A673 (cell line): Measurements from ENCODE around the gene TAF15. TPM values are rescaled to one million over a fixed set of nuclear protein-coding genes. Genes with fewer than 3 reads are reported as not detected.

Source experiments
- Bru-seq: library from RNA; stranded (reverse); fragments of 400-500 nt; gene quantifications from one replicate; lab custom pipeline; 2021; lab: Mats Ljungman, UMichigan
- BruChase-seq, 2 experiments: library from RNA; stranded (reverse); fragments of 400-500 nt; gene quantifications; one replicate each; lab custom pipeline; 2021; lab: Mats Ljungman, UMichigan
- BruUV-seq: library from RNA; stranded (reverse); fragments of 400-500 nt; replicated peaks from 2 replicates; lab custom pipeline; 2021; lab: Mats Ljungman, UMichigan
- CTCF ChIA-PET: fragments of 300-600 bp; sonication (Branson Sonifier 250); formaldehyde crosslinking; loops from one replicate; lab custom pipeline; 2022; ENCODE audit warnings: antibody characterized with exemption; lab: Charles Lee
- POLR2A ChIA-PET: fragments of 300-600 bp; sonication (Branson Sonifier 250); formaldehyde crosslinking; loops from one replicate; lab custom pipeline; 2022; ENCODE audit warnings: antibody characterized with exemption; ENCODE audit not compliant: low non-redundant PET; lab: Charles Lee
- DNase-seq: peaks from one replicate; pipeline ENCODE4 v3.0.0-alpha.2; 2015; ENCODE audit warnings: low spot score
- H3K27ac ChIP-seq: fragments of 200-600 bp; sonication (generic); 2 replicates; pipeline ENCODE4 v1.5.1; 2016; ENCODE audit warnings: mixed run types, low read depth, mild to moderate bottlenecking, mixed read lengths, antibody characterized with exemption, low read length; ENCODE audit not compliant: poor library complexity, severe bottlenecking
- H3K27me3 ChIP-seq: fragments of 200-600 bp; sonication (generic); replicated peaks from 2 replicates; pipeline ENCODE4 v1.6.1; 2017; ENCODE audit warnings: mixed run types, low read depth, mild to moderate bottlenecking, mixed read lengths, antibody characterized with exemption, low read length; ENCODE audit not compliant: insufficient read depth, poor library complexity
- H3K36me3 ChIP-seq: fragments of 200-600 bp; sonication (generic); 2 replicates; pipeline ENCODE4 v1.6.1; 2016; ENCODE audit warnings: mixed run types, mild to moderate bottlenecking, mixed read lengths, antibody characterized with exemption, low read length; ENCODE audit not compliant: insufficient read depth, poor library complexity, severe bottlenecking
- H3K4me1 ChIP-seq: fragments of 200-600 bp; sonication (generic); 2 replicates; pipeline ENCODE4 v1.6.1; 2017; ENCODE audit warnings: mixed run types, mild to moderate bottlenecking, mixed read lengths, antibody characterized with exemption, low read length; ENCODE audit not compliant: insufficient read depth, poor library complexity, severe bottlenecking
- H3K4me3 ChIP-seq: fragments of 200-600 bp; sonication (generic); 2 replicates; pipeline ENCODE4 v1.5.1; 2016; ENCODE audit warnings: low read depth, mixed run types, mild to moderate bottlenecking, mixed read lengths, low read length; ENCODE audit not compliant: poor library complexity, severe bottlenecking
- H3K9me3 ChIP-seq: fragments of 200-600 bp; sonication (generic); 2 replicates; pipeline ENCODE4 v1.6.1; 2016; ENCODE audit warnings: mixed run types, low read depth, mild to moderate bottlenecking, mixed read lengths, antibody characterized with exemption, low read length; ENCODE audit not compliant: poor library complexity, severe bottlenecking
- CTCF ChIP-seq: fragments of 300-800, 200-600 bp; sonication (generic); conservative IDR thresholded peaks from 2 replicates; pipeline ENCODE4 v1.5.1; 2017; ENCODE audit warnings: low read depth, mild to moderate bottlenecking, antibody characterized with exemption, low read length, moderate library complexity, mixed read lengths
- EZH2 ChIP-seq: fragments of 200-600 bp; sonication (generic); IDR thresholded peaks from 2 replicates; pipeline ENCODE4 v1.6.1; 2017; ENCODE audit warnings: borderline replicate concordance, low read depth, mild to moderate bottlenecking, mixed read lengths, antibody characterized with exemption, low read length; ENCODE audit not compliant: poor library complexity, severe bottlenecking
- intact Hi-C: fragments of 100-400 bp; cut with micrococcal nuclease; formaldehyde crosslinking; loops from one replicate; pipeline ENCODE4 v1.10.0; 2022; ENCODE audit not compliant: unreplicated experiment
- long read RNA-seq: library from polyadenylated mRNA; stranded (forward); transcript quantifications from one replicate; pipeline ENCODE4 v2.0.0, GENCODE V29; 2022
- total RNA-seq: library from RNA; stranded (reverse); gene quantifications from 2 replicates; pipeline ENCODE4 v1.2.3, GENCODE V29; 2021

TAF15 gene
- total RNA-seq (108 TPM in 2 replicates), Bru-seq, nascent RNA (percentile 91 among the genes with signal in this experiment), BruChase-seq, experiment 1, labeled RNA remaining after a 2-hour chase (percentile 93 among the genes with signal in this experiment), BruChase-seq, experiment 2, labeled RNA remaining after a 6-hour chase (percentile 94 among the genes with signal in this experiment)
- long read RNA-seq, partial matches to known transcripts, result 0 of 6 reads
- long read RNA-seq, other reads (novel, unspliced or antisense), result 3 of 6 reads

- no TSS peak for BruUV-seq
- no peaks in the 10 kb centered on the region for H3K9me3 ChIP-seq
- ChIA-PET CTCF (interaction anchor here (2.0 kb wide), 1 partner anchor 45 kb away, joined by 13 read pairs; no protein-coding TSS in a partner anchor), POLR2A (interaction anchor here (0.6 to 1.2 kb wide), 3 partner anchors 13 to 202 kb away, joined by 5 to 7 read pairs (median 5); no protein-coding TSS in a partner anchor)
- peak within 1 kb of the TSS; percentile 97 for H3K27ac ChIP-seq
- peaks cover 17% of the 10 kb centered on the region for H3K4me1 ChIP-seq
- intact Hi-C loops, result loop anchor here (5.0 kb wide), 1 partner anchor 47 kb away; the partner anchor contains the start of gene C17orf50
- peak; percentile 96 for DNase-seq
- no peaks in the 10 kb centered on the region for H3K27me3 ChIP-seq
- peak within 1 kb of the TSS; percentile 84 for H3K4me3 ChIP-seq
- TF ChIP-seq EZH2 (no peak), CTCF (peak; percentile 63)
- no peaks in the 10 kb centered on the region for H3K36me3 ChIP-seq
Measured at GRCh38 chr17:35808962-35809854, at the start of gene TAF15. TAF15 (plus strand) TSS chr17:35809484; CDS start chr17:35809570, 86 bp downstream.

- Histone ChIP-seq H3K27ac (no peak within 1 kb of the TSS), H3K36me3 (no peaks in the 10 kb centered on the region), H3K9me3 (no peaks in the 10 kb centered on the region), H3K4me3 (no peak within 1 kb of the TSS), H3K4me1 (no peaks in the 10 kb centered on the region), H3K27me3 (no peaks in the 10 kb centered on the region)
- ChIA-PET CTCF (no interaction called here), POLR2A (no interaction called here)
- no peak for TF ChIP-seq CTCF
- no peak for TF ChIP-seq EZH2
- no TSS peak for BruUV-seq
- intact Hi-C loops, result loop anchor here (5.0 kb wide), 1 partner anchor 47 kb away; the partner anchor contains the start of gene TAF15
- no peak for DNase-seq
Measured at GRCh38 chr17:35760587-35760986, 48.7 kb upstream of the TAF15 start, which contains the start of gene C17orf50. C17orf50 (plus strand) TSS chr17:35760887; CDS start chr17:35760942, 55 bp downstream.

GRCh38 chr17:35761601-35762000 lies 47.7 kb upstream of the TAF15 start:
- POLR2A ChIA-PET, result no interaction called here
- TF ChIP-seq EZH2 (no peak), CTCF (no peak)
- no TSS peak for BruUV-seq
- Histone ChIP-seq H3K9me3 (no peaks in the 10 kb centered on the region), H3K4me3 (no peak overlapping the region), H3K4me1 (no peaks in the 10 kb centered on the region), H3K27me3 (no peaks in the 10 kb centered on the region), H3K27ac (no peak overlapping the region), H3K36me3 (no peaks in the 10 kb centered on the region)
- intact Hi-C loops, result loop anchor here (5.0 kb wide), 1 partner anchor 46 kb away; the partner anchor contains the start of gene TAF15
- no peak for DNase-seq
- CTCF ChIA-PET, result no interaction called here
